Breast epithelium (tissue), 4 donors: Measurements from ENCODE around the gene PCDHGA4. TPM values are rescaled to one million over a fixed set of nuclear protein-coding genes. Genes with fewer than 3 reads are reported as not detected.

Source experiments
- DNase-seq, 2 donors: peaks; one replicate each; pipeline ENCODE4 v3.0.0-alpha.2; 2019; ENCODE audit warnings: low spot score in 2 of 2
- H3K27ac ChIP-seq, 2 donors: fragments of 200-600 bp; sonication (generic) in 1 of 2; one replicate each; pipeline ENCODE4 v1.5.1; 2016 to 2019; ENCODE audit warnings: mild to moderate bottlenecking in 1 of 2
- H3K27me3 ChIP-seq, 2 donors: fragments of 200-600 bp; sonication (generic) in 1 of 2; one replicate each; pipeline versions ENCODE4 v1.5.1 to v1.6.0; 2017 to 2019; ENCODE audit warnings: control low read depth in 1 of 2, mild to moderate bottlenecking in 1 of 2
- H3K36me3 ChIP-seq: fragments of 200-600 bp; one replicate; pipeline ENCODE4 v1.5.1; 2019
- H3K4me1 ChIP-seq, 2 donors: fragments of 200-600 bp; sonication (generic); one replicate each; pipeline ENCODE4 v1.5.1; 2016 to 2019; ENCODE audit warnings: control low read depth in 1 of 2
- H3K4me3 ChIP-seq, 3 donors: fragments of 200-600 bp; sonication (generic); 1 replicate in 2 of 3; 2 replicates in 1 of 3; pipeline ENCODE4 v1.5.1; 2016 to 2019; ENCODE audit warnings: mild to moderate bottlenecking in 3 of 3, moderate library complexity in 2 of 3
- H3K9me3 ChIP-seq, 2 donors: fragments of 200-600 bp; sonication (generic) in 1 of 2; one replicate each; pipeline ENCODE4 v1.5.1; 2016 to 2019; ENCODE audit warnings: control low read depth in 1 of 2
- POLR2A ChIP-seq: fragments of 450-650 bp; IDR thresholded peaks from one replicate; pipeline ENCODE4 v1.6.1; 2016; ENCODE audit warnings: antibody characterized with exemption, mild to moderate bottlenecking, moderate library complexity
- POLR2AphosphoS5 ChIP-seq, 3 donors: sonication (generic); formaldehyde crosslinking; IDR thresholded peaks; one replicate each; pipeline ENCODE4 v1.6.1; 2017; ENCODE audit warnings: antibody characterized with exemption in 3 of 3
- intact Hi-C: fragments of 100-400 bp; cut with DNase I; formaldehyde crosslinking; loops from one replicate; pipeline ENCODE4 v1.15.1; 2023; ENCODE audit warnings: low total_unique reads
- total RNA-seq, 3 donors: library from RNA; depleted of rRNA; stranded (reverse); fragments of >200 nt; gene quantifications; one replicate each; pipeline ENCODE4 v1.1.0, GENCODE V29; 2016
- TF ChIP-seq, protein P1 (sequence below), 3 donors: fragments of 450-650 bp; IDR thresholded peaks; one replicate each; pipeline ENCODE4 v1.5.1; 2016 to 2017; ENCODE audit warnings: antibody characterized with exemption in 3 of 3, mild to moderate bottlenecking in 3 of 3, moderate library complexity in 3 of 3

The PCDHGA4 gene
- total RNA-seq, 3 donors from 2014 or later, result 5.3 to 12.1 (median 6.4) TPM

DNA sequence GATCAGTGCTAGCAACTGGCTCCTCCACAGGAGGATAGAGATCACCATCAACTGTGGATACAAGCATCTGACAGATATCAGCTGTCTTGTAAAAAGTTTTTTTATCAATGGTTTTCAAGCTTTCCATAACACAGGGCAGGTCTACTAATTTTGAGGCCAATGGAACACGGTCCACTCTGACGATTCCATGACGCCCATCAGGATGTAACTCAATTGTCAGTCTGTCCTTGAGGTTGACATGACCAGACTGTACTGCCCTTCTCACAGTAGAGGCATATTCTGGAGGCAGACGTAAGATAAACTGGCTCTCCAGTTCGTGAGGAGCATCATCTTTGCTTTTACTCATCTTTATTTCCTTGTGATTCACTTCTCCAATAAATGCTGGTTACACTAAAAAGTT, 35.1 kb upstream of the PCDHGA4 start:
- H3K4me1 ChIP-seq, result no peaks in the 10 kb centered on the region
- no peaks in the 10 kb centered on the region for H3K27me3 ChIP-seq
- no peak for DNase-seq
- H3K9me3 ChIP-seq, result peaks cover 58 to 81% of the 10 kb centered on the region in 2 donors
- TF ChIP-seq POLR2A, result no peak
- TF ChIP-seq, protein P1, sequence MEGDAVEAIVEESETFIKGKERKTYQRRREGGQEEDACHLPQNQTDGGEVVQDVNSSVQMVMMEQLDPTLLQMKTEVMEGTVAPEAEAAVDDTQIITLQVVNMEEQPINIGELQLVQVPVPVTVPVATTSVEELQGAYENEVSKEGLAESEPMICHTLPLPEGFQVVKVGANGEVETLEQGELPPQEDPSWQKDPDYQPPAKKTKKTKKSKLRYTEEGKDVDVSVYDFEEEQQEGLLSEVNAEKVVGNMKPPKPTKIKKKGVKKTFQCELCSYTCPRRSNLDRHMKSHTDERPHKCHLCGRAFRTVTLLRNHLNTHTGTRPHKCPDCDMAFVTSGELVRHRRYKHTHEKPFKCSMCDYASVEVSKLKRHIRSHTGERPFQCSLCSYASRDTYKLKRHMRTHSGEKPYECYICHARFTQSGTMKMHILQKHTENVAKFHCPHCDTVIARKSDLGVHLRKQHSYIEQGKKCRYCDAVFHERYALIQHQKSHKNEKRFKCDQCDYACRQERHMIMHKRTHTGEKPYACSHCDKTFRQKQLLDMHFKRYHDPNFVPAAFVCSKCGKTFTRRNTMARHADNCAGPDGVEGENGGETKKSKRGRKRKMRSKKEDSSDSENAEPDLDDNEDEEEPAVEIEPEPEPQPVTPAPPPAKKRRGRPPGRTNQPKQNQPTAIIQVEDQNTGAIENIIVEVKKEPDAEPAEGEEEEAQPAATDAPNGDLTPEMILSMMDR (IDR thresholded peaks at IDR 0.05), result no peak
- no peak for TF ChIP-seq POLR2AphosphoS5 (IDR thresholded peaks at IDR 0.05)
- peak overlapping the region; percentile 75 to 80 (median 75) for H3K4me3 ChIP-seq
- peak overlapping the region in 1 of 2 donors; percentile 98 for H3K27ac ChIP-seq
- intact Hi-C loops, result no loop called here
- H3K36me3 ChIP-seq, result peaks cover 4% of the 10 kb centered on the region

DNA sequence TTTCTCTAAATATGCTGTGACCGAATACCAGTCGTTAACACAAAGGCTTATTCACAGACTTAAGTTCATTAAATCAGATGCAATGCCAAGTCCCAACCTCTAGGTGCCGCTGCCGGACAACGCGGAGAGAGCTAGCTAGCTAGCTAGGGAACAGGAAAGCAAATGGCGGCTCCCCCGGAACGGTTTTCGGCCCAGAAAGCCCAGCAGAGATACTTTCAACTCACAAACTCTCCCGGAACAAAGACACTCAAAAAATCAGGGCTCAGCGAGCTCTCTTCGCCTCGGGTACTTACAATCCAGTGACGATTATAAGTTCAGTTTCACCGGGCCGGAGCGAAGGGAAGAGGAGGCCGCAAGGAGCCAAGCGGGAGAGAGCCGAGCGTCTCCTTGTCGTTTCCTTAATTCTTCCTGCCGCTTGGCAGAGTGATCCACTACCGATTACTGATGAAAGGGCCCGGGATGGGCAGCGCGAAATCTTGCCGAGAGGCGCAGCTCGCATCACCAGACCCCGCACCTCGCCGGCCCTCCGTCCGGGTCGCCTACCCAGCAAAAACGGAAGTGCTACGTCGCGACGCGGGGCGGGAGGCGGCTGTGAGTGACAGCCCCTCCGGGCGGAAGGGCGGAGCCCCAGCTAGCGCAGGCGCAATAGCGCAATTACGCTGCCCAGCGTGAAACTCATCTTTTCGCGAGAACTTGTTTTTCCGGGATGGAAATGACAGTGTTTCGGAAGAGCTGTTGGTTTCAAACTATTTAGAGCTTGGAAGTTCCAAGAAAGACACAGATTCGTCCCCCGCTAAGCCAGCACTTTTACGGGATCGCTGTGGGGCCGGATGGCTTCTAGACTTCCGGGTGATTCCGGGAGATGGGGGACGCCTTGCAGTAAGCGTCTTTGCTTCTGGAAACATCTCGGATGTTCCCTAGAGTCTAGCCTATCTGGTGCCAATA, 34.3 kb upstream of the PCDHGA4 start, which contains the start of gene TAF7:
Gene TAF7, minus strand, starts transcription at position 560 of the 945 bp plus-strand sequence. CDS start 740 bp downstream, outside the sequence.
- H3K4me3 ChIP-seq, result peak within 1 kb of the TSS; percentile 75 to 80 (median 75)
- DNase-seq, result peak; percentile 82 to 90
- intact Hi-C loops, result no loop called here
- H3K36me3 ChIP-seq, result peaks cover 4% of the 10 kb centered on the region
- H3K4me1 ChIP-seq, result no peaks in the 10 kb centered on the region
- peaks cover 50 to 81% of the 10 kb centered on the region in 2 donors for H3K9me3 ChIP-seq
- TF ChIP-seq, protein P1 (IDR thresholded peaks at IDR 0.05), result peak; percentile 65 to 77 (median 72)
- TF ChIP-seq POLR2AphosphoS5 (IDR thresholded peaks at IDR 0.05) (peak; percentile 93 to 99 (median 97)), POLR2A (peak; percentile 91)
- peak within 1 kb of the TSS; percentile 98 for H3K27ac ChIP-seq
- H3K27me3 ChIP-seq, result no peaks in the 10 kb centered on the region

- Histone ChIP-seq H3K27me3 (no peaks in the 10 kb centered on the region), H3K4me1 (no peaks in the 10 kb centered on the region), H3K27ac (no peak overlapping the region), H3K36me3 (no peaks in the 10 kb centered on the region), H3K4me3 (no peak overlapping the region), H3K9me3 (peaks cover 46 to 81% of the 10 kb centered on the region in 2 donors)
- intact Hi-C loops, result no loop called here
- no peak for DNase-seq
- no peak for TF ChIP-seq POLR2A
- TF ChIP-seq, protein P1 (IDR thresholded peaks at IDR 0.05), result no peak
Observed at GRCh38 chr5:141322261-141322660, 32.6 kb upstream of the PCDHGA4 start.

DNA sequence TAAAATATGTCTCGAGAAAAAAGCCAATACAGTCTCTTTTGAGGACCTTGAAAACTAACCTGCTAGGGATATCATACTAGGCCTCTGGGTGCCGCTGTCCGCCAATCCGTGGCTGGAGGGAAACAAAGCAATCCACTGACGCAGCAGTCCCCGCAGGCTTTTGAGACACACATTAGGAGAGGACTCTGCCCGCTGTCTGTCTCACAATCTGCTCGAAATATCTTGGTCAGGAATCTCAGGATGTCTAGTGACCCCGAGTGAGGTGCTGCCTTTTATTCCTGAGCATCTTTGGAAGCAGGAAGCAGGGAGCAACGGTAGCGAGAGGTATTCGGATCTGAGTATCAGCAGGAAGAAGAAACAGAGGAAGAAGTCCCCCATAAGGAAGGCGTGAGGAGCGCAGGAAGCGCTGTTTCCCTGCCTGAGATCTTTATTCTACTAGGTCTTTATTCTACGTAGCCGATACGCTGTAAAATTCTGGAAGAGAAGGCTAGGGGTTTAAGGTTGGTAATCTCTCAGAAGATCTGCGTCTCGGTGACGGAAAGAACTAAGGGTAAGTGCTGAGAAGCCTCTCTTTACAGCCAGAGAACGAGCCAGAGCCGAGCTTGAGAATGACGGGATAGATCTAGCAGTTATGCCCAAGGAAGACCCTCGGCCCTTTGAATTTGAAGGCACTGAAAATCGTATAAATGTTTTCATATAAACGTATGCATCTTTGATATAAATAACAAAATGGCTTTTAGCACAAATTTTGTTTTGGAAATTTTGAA, 28.6 kb upstream of the PCDHGA4 start:
- intact Hi-C loops, result no loop called here
- Histone ChIP-seq H3K27ac (no peak overlapping the region), H3K4me3 (peak overlapping the region; percentile 8 to 51 (median 35)), H3K9me3 (peaks cover 41 to 80% of the 10 kb centered on the region in 2 donors), H3K36me3 (no peaks in the 10 kb centered on the region), H3K4me1 (no peaks in the 10 kb centered on the region), H3K27me3 (no peaks in the 10 kb centered on the region)
- TF ChIP-seq, protein P1 (IDR thresholded peaks at IDR 0.05), result no peak
- TF ChIP-seq POLR2AphosphoS5 (IDR thresholded peaks at IDR 0.05), result no peak
- TF ChIP-seq POLR2A, result no peak
- DNase-seq, result peak in 1 of 2 donors; percentile 75
